ENCODE measurements around the gene CADM4.
"Not testable (repeated sequence)": the region's sequence is repeated elsewhere in the genome, so short reads cannot be mapped to it uniquely, and the experiment has no call there.

Gene CADM4

DNA sequence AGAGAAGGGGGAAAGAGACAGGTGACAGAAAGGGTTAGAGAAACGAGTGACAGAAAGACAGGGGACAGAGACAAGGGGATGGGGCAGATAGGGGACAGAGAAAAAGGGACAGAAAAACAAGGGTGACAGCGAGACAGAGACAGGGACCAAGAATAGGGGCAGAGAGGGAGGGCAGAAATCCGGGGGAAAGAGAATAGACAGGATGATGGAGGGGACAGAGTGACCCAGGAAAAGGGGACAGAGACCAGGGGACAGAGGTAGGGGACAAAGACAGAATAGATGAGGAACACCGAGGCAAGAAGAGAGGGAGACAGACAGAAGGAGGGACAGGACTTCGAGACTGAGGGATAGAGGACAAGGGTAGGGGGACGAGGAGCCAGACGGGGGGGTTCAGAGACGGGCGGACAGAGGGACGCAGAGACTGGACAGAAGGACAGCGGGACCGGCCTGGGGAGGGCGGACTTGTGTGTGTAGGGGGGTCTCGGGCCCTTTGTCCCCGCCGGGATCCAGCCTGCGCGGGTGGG, 593 bp downstream of the CADM4 start:
- H3K4me3 ChIP-seq (ENCODE audit: low read depth, low read length) = no peak overlapping the region
- TF ChIP-seq, protein P1, sequence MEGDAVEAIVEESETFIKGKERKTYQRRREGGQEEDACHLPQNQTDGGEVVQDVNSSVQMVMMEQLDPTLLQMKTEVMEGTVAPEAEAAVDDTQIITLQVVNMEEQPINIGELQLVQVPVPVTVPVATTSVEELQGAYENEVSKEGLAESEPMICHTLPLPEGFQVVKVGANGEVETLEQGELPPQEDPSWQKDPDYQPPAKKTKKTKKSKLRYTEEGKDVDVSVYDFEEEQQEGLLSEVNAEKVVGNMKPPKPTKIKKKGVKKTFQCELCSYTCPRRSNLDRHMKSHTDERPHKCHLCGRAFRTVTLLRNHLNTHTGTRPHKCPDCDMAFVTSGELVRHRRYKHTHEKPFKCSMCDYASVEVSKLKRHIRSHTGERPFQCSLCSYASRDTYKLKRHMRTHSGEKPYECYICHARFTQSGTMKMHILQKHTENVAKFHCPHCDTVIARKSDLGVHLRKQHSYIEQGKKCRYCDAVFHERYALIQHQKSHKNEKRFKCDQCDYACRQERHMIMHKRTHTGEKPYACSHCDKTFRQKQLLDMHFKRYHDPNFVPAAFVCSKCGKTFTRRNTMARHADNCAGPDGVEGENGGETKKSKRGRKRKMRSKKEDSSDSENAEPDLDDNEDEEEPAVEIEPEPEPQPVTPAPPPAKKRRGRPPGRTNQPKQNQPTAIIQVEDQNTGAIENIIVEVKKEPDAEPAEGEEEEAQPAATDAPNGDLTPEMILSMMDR (IDR thresholded peaks at IDR 0.05; ENCODE audit: borderline replicate concordance, insufficient read depth, low read depth, low read length) = no peak

DNA sequence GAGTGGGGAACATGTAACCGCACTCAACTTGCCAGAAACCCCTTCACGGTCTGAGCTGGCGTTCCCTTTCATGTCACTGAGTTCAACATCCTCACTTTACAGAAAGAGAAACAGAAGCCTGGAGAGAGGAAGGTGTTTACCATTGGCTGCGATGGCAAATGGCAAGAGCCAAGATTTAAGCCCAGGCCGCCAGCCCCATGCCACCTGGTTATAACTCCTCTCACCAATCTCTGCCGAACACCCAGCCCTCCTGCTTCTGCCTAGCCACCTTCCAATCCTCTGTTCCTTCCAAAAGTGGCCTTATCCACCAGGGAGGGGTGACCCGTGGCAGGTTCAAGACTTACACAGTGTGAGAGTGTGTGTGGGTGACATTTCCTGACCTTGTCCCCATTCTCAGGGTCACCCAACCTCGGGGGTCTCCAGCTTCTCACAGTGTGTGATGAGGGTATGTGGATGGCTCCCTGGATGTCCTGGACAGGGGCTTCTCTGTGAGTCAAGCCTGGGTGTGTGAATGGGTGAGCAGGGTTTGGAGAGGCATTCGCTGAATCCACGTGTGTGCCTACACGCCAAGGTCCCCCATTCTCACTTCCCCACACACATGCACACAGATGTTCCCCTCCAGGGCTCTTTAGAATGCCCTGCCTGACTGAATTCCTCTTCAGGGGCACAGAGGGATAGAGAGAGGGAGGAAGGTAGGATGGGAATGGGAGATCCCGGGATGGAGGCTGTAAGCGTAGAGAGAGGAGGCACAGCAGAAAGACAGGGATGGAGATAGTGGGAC, 1.2 kb downstream of the CADM4 start:
- TF ChIP-seq, protein P1 (IDR thresholded peaks at IDR 0.05; ENCODE audit: borderline replicate concordance, insufficient read depth, low read depth, low read length) = no peak
- no peak overlapping the region for H3K4me3 ChIP-seq (ENCODE audit: low read depth, low read length)

DNA sequence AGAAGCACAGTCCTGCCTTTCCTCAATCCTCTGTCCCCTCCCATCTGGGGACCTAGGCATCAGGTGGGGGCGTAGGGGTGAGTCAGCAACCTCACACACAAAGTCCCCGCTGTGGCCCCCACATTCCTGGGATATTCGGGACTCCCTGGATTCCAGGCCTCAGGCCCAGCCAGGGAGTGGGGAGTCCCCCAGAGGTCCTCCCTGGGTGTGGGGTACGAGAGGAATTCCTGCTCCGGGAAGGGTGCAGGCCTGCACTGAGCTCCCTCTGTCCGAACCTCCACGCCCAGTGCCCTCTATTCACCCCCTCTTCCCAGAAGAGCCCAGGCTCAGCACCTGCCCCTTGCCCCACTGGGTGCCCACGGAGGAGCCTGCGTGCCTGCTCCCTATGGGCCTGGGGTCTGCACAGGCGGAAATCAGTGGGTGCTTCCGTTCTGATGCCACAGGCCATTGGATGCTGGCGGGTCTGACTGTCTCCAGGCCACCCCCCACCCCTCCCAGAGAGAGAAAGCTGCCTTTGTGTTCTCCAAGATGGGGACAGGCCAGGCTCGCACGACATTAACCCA, 3.4 kb downstream of the CADM4 start:
- TF ChIP-seq, protein P1 (IDR thresholded peaks at IDR 0.05; ENCODE audit: borderline replicate concordance, insufficient read depth, low read depth, low read length) = no peak
- no peak overlapping the region for H3K4me3 ChIP-seq (ENCODE audit: low read depth, low read length)

DNA sequence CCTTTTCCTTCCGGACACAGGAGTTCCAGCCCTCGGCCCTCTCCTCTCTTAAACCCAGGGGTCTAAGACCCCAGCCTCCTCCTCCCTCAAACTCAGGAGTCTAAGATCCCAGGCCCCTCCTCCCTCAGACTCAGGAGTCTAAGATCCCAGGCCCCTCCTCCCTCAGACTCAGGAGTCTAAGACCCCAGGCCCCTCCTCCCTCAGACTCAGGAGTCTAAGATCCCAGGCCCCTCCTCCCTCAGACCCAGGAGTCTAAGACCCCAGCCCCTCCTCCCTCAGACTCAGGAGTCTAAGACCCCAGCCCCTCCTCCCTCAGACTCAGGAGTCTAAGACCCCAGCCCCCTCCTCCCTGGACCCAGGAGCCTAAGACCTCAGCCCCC, 4.1 kb downstream of the CADM4 start:
- H3K4me3 ChIP-seq (ENCODE audit: low read depth, low read length) = not testable (repeated sequence)

DNA sequence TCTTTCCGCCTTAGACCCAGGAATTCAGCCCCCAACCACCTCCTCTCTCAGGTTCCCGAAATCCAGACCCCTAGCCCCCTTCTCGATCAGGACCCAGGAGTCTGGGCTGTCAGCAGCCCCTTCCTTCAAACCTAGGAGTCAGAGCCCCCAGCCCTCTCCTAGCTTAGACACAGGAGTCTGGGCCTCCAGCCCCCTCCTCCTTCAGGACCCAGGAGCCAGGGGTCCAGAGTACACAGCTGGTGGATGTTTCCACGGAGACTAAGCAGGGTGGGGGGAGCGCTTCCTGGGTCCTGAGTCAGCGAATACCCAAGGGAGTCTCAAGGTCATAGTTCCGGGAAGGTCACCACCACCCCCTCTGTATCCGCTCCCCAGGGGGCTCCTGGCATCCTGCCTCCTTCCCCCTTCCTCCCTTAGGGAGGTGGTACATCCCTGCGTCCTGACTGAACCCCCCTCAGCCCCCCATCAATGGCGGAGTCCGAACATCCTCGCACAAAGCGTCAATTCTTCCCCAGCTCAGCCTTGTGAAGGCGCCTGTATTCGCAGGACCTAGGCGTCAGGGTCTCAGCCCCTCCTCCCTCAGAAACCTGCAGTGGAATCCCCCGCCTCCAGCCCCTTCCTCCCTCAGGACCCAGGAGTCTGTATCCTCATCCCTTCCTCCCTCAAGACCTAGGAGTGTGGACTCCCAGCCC, 4.6 kb downstream of the CADM4 start:
- TF ChIP-seq, protein P1 (IDR thresholded peaks at IDR 0.05; ENCODE audit: borderline replicate concordance, insufficient read depth, low read depth, low read length) = no peak
- H3K4me3 ChIP-seq (ENCODE audit: low read depth, low read length) = no peak overlapping the region

DNA sequence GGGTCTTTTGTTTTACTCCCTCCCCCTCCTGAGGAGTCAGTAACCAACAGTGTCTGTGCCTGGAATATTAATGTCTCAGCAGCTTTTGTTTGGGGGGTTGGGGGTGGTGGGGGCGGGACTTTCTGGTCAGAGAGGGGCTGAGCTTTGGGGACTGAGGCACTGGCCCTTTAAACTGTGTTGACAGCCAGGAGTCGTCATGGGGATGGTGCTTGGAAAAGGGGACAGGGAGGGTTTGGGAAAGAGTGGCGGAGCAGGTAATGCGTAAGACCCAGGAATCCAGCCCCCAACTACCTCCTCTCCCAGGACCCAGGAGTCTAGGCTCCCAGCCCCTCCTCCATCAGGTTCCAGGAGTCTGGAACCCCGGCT, 5.2 kb downstream of the CADM4 start:
- TF ChIP-seq, protein P1 (IDR thresholded peaks at IDR 0.05; ENCODE audit: borderline replicate concordance, insufficient read depth, low read depth, low read length) = no peak
- H3K4me3 ChIP-seq (ENCODE audit: low read depth, low read length) = no peak overlapping the region

DNA sequence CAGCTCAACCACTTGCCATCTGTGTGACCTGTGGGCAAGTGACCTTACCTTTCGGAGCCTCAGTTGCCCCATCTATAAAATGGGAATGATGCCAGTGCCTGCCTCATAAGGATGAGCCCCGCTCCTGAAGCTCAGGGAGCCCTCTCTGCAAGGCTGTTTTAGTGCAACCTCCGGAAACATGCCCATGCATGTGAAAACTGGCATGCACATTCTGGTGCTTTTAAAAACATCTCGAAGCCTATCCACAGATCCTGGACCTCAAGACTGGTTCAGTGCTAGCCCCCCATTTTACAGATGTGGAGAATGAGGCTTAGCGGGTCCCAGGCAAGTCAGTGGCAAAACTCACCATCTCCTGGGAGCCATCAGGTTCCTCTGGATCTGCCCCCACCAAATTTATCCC, 5.6 kb downstream of the CADM4 start:
- TF ChIP-seq, protein P1 (IDR thresholded peaks at IDR 0.05; ENCODE audit: borderline replicate concordance, insufficient read depth, low read depth, low read length) = no peak
- no peak overlapping the region for H3K4me3 ChIP-seq (ENCODE audit: low read depth, low read length)
